Midbrain (tissue), 1 donor: ENCODE data around the gene RASAL2.
"Not testable (repeated sequence)": the region's sequence is repeated elsewhere in the genome, so short reads cannot be mapped to it uniquely, and the experiment has no call there.

ENCODE experiments used
- DNase-seq: peaks from one replicate; lab custom pipeline; 2025; lab: John Stamatoyannopoulos, UW

The RASAL2 gene

GRCh38 chr1:178345807-178346206, 251.9 kb downstream of the RASAL2 start:
- no peak for DNase-seq

GRCh38 chr1:178349801-178350200, 255.9 kb downstream of the RASAL2 start:
- DNase-seq = no peak

- not testable (repeated sequence) for DNase-seq
Measured at GRCh38 chr1:178351911-178352310, 258.0 kb downstream of the RASAL2 start.

- DNase-seq = no peak
Measured at GRCh38 chr1:178352790-178353416, 259.0 kb downstream of the RASAL2 start.

- no peak for DNase-seq
Measured at GRCh38 chr1:178353524-178353923, 259.6 kb downstream of the RASAL2 start.

GRCh38 chr1:178354816-178355215, 260.9 kb downstream of the RASAL2 start:
- no peak for DNase-seq

DNA sequence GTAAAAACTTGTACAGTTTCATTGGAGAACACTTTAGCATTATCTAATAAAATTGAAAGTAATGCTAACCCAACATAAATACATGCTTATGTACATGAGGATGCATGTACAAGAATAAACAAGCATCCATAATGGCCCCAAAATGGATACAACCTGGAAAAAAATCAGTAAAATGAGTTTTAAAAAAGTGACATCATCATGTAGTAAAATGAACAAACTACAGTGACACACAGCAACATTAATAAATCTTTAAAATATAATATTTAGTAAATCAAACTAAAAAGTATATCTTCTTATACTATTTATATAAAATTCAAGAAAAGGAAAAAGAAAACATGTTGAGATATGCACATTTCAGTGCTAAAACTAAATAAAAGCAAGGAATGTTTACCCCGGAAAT, 262.4 kb downstream of the RASAL2 start:
- DNase-seq = no peak

DNA sequence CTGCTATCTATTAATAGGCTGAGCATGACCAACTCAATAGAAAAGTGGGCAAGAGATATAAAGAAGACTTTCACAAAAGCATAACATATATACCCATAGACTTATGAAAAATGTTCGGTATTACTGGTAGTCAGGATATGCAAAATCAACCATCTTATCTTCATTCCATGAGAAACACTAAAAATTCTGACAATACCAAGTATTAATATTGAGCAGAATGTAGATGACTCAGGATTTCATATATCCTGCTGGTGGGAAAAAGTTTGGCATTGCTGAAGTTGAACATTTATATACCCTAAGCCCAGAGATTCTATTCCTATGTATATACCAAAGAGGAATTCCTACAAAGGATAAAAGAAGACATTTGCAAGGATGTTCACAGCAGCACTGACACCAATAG, 264.6 kb downstream of the RASAL2 start:
- DNase-seq = no peak

GRCh38 chr1:178360421-178360820, 266.5 kb downstream of the RASAL2 start:
- DNase-seq = no peak

DNA sequence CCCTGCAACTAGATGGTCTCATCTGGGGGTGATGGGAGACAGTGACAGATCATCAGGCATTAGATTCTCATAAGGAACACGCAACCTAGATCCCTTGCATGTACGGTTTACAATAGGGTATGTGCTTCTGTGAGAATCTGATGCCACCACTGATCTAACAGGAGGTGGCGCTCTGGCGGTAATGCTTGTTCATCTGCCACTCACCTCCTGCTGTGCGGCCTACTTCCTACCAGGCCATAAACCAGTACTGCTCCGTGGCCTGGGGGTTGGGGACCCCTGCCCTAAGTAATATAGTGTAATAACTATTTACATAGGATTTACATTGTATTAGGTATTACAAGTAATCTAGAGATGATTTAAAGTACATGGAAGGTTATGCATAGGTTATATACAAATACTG, 267.9 kb downstream of the RASAL2 start:
- DNase-seq = no peak

GRCh38 chr1:178362747-178363146, 268.8 kb downstream of the RASAL2 start:
- no peak for DNase-seq

DNA sequence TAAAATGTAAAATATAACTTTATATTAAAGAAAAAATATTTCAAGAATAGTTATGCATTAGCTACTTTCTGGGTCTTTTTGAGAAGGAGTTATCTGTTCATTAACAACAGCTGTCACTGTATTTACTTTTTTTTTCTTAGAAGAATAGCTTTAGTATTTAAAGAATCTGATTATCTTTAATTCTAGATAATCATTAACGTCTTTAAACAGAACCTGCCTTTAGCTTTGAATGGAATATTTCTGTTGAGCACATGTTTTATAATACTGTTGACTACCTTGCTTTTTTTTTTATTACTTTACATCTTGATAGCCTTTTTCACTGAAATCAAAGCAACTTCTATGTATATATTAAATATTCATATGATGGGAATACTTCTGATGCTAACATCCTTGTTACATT, 270.9 kb downstream of the RASAL2 start:
- DNase-seq = no peak

DNA sequence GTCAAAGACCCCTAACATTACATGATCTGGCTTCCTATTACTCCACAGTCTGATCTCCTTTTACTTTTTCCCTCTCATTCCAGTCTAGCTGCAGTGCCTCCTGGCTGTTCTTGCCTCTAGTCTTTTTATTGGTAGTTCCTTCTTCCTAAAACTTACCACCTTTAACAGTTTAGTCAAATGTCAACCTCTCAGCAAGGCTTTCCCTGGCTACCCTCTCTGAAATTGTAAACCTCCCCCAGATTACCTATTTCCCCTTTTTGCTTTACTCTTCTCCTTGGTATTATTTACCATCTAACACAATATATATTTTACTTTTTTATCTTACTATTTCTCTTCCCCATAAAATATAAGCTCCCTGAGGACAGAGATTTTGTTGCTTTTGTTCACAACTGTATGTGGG, 273.2 kb downstream of the RASAL2 start:
- no peak for DNase-seq

- DNase-seq = no peak
Measured at GRCh38 chr1:178368208-178368607, 274.3 kb downstream of the RASAL2 start.

GRCh38 chr1:178371235-178371634, 277.3 kb downstream of the RASAL2 start:
- DNase-seq = no peak

- no peak for DNase-seq
Measured at GRCh38 chr1:178371933-178372388, 278.1 kb downstream of the RASAL2 start.

DNA sequence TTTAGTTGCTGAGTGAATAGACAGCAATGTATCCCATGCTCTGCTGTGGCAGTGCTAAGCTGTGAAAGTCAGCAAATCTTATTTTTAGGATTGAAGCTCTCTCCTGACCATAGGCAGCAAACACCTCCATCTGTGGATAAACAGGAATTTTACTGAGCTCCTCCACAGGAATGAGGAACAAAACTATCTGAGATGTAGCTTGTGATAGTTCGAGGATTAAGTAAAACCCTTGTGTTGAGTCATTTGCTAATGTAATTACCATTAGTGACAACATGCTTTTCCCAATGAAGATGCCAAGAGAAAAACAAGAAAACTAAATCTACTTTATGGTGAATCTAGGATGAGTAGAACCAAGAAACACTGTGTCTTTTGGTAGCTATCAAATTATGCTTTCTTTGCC, 280.1 kb downstream of the RASAL2 start:
- DNase-seq = no peak

- no peak for DNase-seq
Measured at GRCh38 chr1:178376008-178376407, 282.1 kb downstream of the RASAL2 start.

DNA sequence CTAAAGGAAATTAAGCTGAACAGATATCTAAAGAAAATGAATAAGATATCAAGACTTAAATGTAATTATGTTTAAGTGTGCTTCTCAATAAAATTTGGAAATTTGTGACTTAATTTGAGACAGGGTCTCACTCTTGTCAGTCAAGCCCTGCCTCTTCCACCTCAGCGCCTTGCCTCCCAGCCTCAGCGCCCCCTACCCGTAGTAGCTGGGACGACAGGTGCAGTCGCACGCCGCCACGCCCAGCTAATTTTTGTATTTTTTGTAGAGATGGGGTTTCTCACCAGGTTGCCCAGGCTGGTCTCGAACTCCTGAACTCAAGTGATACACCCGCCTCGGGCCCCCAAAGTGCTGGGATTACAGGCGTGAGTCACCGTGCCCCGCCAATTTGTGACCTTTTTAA, 285.9 kb downstream of the RASAL2 start:
- DNase-seq = no peak

- DNase-seq = no peak
Measured at GRCh38 chr1:178382372-178382771, 288.5 kb downstream of the RASAL2 start.

GRCh38 chr1:178385662-178386061, 291.8 kb downstream of the RASAL2 start:
- no peak for DNase-seq

DNA sequence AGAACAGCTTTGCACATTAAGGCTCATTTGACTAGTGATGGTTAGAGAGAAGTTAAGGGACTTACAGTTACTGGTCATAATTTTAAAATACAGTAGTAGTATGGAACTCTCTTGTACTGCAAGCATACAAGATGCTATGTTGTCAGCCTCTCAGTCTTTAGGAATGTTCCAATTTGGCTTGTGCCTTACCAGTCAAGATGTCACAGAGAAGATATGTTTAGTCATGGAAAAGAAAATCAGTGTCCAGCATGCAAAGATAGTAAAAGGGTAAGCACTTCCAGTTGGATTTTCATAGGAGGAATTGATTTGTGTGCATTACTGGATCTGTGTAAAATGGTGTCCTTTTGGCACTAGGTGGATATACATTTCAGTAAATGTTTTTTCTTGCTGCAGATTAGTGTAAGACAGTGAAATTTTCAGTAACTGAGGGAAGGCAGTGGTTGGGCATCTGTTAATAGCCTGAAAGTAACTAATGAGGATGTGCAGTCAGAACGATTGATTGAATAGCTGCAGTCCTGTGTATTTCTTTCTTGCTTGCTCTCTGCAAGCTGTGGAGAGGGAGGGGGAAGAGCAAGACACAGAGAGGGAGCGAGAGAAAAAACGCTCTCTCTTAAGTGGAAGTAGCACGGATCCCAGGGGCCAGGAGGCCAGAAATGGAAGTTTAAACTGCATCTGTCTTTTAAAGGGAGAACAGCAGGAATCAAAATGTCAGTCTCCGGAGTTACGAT, 294.7 kb downstream of the RASAL2 start:
- DNase-seq = no peak

- DNase-seq = no peak
Measured at GRCh38 chr1:178389441-178389840, 295.5 kb downstream of the RASAL2 start.

DNA sequence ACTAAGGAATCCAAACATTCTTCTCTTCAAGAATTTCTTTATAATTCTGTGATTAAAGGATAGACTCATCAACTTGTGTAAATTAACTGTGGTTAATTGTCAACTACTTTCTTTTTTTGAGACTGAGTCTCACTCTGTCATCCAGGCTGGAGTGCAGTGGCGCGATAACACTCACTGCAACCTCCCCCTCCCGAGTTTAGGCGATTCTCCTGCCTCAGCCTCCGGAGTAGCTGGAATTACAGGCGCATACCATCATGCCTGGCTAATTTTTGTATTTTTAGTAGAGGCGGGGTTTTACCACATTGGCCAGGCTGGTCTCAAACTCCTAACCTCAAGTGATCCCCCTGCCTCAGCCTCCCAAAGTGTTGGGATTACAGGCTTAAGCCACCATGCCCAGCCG, 296.4 kb downstream of the RASAL2 start:
- DNase-seq = not testable (repeated sequence)
